Measurements from ENCODE around the gene MAPK10.

The MAPK10 gene

DNA sequence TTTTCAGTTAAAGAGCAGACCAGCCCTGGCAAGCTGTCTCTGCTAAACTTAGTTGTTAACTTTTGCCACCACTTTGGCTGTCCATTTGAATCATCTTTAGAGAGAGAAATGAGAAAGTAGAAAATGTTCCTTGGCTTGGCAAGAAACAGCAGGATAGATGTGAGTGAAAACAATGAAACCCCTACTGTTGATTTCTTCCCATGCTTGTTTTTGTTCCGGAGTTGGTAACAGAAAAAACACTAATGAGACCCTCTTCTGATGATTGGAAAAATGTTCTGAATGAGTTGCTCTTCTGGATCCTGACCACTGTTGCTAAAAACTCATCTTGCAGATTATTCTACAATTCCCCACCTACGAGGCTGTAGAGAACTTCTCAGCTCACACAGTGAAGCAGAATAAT is 203.3 kb downstream of the MAPK10 start:
- peaks cover 20% of the 10 kb centered on the region for H3K36me3 ChIP-seq (ENCODE audit: control insufficient read depth, low read length)
- no peaks in the 10 kb centered on the region for H3F3A ChIP-seq (ENCODE audit: control insufficient read depth, insufficient read depth)
- no peaks in the 10 kb centered on the region for H3K27me3 ChIP-seq (ENCODE audit: control insufficient read depth, low read length)
- H3K9me2 ChIP-seq (replicated peaks; ENCODE audit: control insufficient read depth, low read length), result no peaks in the 10 kb centered on the region
- no peaks in the 10 kb centered on the region for H4K20me1 ChIP-seq (ENCODE audit: control insufficient read depth, insufficient read depth, low read depth, low read length)
- no peak overlapping the region for H3K4me3 ChIP-seq (ENCODE audit: low read length)
- no peak overlapping the region for H3K4me2 ChIP-seq (ENCODE audit: low read length)
- no peaks in the 10 kb centered on the region for H3K79me2 ChIP-seq (ENCODE audit: control insufficient read depth, low read length)
- H3K4me1 ChIP-seq (ENCODE audit: control insufficient read depth, low read length), result no peaks in the 10 kb centered on the region
- TF ChIP-seq, protein P1, sequence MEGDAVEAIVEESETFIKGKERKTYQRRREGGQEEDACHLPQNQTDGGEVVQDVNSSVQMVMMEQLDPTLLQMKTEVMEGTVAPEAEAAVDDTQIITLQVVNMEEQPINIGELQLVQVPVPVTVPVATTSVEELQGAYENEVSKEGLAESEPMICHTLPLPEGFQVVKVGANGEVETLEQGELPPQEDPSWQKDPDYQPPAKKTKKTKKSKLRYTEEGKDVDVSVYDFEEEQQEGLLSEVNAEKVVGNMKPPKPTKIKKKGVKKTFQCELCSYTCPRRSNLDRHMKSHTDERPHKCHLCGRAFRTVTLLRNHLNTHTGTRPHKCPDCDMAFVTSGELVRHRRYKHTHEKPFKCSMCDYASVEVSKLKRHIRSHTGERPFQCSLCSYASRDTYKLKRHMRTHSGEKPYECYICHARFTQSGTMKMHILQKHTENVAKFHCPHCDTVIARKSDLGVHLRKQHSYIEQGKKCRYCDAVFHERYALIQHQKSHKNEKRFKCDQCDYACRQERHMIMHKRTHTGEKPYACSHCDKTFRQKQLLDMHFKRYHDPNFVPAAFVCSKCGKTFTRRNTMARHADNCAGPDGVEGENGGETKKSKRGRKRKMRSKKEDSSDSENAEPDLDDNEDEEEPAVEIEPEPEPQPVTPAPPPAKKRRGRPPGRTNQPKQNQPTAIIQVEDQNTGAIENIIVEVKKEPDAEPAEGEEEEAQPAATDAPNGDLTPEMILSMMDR (IDR thresholded peaks at IDR 0.05; ENCODE audit: low read depth, low read length, poor library complexity, severe bottlenecking), result no peak
- TF ChIP-seq EZH2phosphoT487 (IDR thresholded peaks at IDR 0.05; ENCODE audit: borderline replicate concordance, low read length), result no peak
- no peak overlapping the region for H3K27ac ChIP-seq (ENCODE audit: low read depth, low read length)
- H3K9me3 ChIP-seq (ENCODE audit: control insufficient read depth, insufficient read depth, low read length), result no peaks in the 10 kb centered on the region

DNA sequence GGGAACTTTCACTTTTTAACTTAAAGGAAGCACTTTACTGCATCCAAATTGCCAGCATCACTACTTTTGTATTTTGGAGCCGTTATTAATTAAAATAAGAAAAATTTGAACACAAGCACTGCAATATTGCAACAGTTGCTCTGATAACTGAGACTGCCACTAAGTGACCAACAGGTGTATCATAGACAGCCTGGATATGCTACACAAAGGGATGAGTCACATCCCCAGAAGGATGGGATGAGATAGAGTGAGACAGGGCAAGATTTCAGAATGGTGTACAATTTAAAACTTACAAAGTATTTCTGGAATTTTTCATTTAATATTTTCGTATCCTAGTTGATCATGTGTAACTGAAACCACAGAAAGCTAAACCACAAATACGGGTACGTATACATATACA is 204.1 kb downstream of the MAPK10 start:
- Histone ChIP-seq H3K27ac (ENCODE audit: low read depth, low read length) (no peak overlapping the region), H3F3A (ENCODE audit: control insufficient read depth, insufficient read depth) (no peaks in the 10 kb centered on the region), H3K4me1 (ENCODE audit: control insufficient read depth, low read length) (no peaks in the 10 kb centered on the region), H4K20me1 (ENCODE audit: control insufficient read depth, insufficient read depth, low read depth, low read length) (no peaks in the 10 kb centered on the region), H3K4me3 (ENCODE audit: low read length) (no peak overlapping the region), H3K27me3 (ENCODE audit: control insufficient read depth, low read length) (no peaks in the 10 kb centered on the region), H3K79me2 (ENCODE audit: control insufficient read depth, low read length) (no peaks in the 10 kb centered on the region), H3K9me3 (ENCODE audit: control insufficient read depth, insufficient read depth, low read length) (no peaks in the 10 kb centered on the region), H3K36me3 (ENCODE audit: control insufficient read depth, low read length) (peaks cover 23% of the 10 kb centered on the region), H3K9me2 (replicated peaks; ENCODE audit: control insufficient read depth, low read length) (no peaks in the 10 kb centered on the region), H3K4me2 (ENCODE audit: low read length) (no peak overlapping the region)
- TF ChIP-seq, protein P1 (IDR thresholded peaks at IDR 0.05; ENCODE audit: low read depth, low read length, poor library complexity, severe bottlenecking), result no peak
- TF ChIP-seq EZH2phosphoT487 (IDR thresholded peaks at IDR 0.05; ENCODE audit: borderline replicate concordance, low read length), result no peak

DNA sequence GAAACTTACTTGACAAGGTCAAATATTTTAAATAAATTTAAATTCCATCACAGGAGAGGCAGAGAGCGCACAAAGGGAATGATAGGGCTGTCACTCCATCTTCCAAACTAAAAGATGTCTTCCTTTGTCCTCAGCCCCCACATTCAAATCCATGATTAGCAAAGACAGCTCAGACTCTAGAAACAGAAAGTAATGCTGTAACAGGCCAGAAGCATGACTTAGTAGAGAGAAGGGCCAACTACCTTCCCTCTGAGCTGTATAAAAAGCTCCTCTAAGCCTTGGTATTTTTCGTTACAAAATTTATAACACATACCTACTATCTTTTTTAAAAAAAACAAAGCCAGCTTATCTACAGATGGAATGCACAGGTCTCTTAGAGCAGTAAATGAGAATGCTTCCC is 207.4 kb downstream of the MAPK10 start:
- Histone ChIP-seq H3K9me3 (ENCODE audit: control insufficient read depth, insufficient read depth, low read length) (no peaks in the 10 kb centered on the region), H4K20me1 (ENCODE audit: control insufficient read depth, insufficient read depth, low read depth, low read length) (no peaks in the 10 kb centered on the region), H3K9me2 (replicated peaks; ENCODE audit: control insufficient read depth, low read length) (no peaks in the 10 kb centered on the region), H3K4me1 (ENCODE audit: control insufficient read depth, low read length) (no peaks in the 10 kb centered on the region), H3F3A (ENCODE audit: control insufficient read depth, insufficient read depth) (no peaks in the 10 kb centered on the region), H3K27ac (ENCODE audit: low read depth, low read length) (no peak overlapping the region), H3K27me3 (ENCODE audit: control insufficient read depth, low read length) (no peaks in the 10 kb centered on the region), H3K4me3 (ENCODE audit: low read length) (no peak overlapping the region), H3K36me3 (ENCODE audit: control insufficient read depth, low read length) (peaks cover 13% of the 10 kb centered on the region), H3K79me2 (ENCODE audit: control insufficient read depth, low read length) (no peaks in the 10 kb centered on the region), H3K4me2 (ENCODE audit: low read length) (no peak overlapping the region)
- TF ChIP-seq, protein P1 (IDR thresholded peaks at IDR 0.05; ENCODE audit: low read depth, low read length, poor library complexity, severe bottlenecking), result no peak
- TF ChIP-seq EZH2phosphoT487 (IDR thresholded peaks at IDR 0.05; ENCODE audit: borderline replicate concordance, low read length), result no peak

DNA sequence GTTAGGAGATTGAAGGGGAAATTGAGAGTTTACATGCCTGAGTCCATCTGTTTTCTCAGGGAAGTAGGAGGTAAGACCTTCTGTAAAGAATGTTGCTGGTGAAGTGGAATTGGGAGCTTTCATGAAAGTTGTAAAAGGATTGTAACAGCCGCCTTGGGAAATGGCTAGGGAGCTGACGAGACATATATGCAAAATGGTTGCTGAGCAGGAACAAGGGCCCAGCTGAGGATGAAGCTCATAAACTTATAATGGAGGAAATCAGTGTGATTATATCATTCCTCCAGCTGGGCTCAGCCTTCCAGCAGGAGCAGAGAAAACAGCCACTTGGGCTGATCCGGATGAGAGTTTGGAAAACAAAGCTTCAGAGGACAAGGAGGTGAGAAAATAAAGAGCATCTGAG is 208.7 kb downstream of the MAPK10 start:
- no peaks in the 10 kb centered on the region for H3K27me3 ChIP-seq (ENCODE audit: control insufficient read depth, low read length)
- no peaks in the 10 kb centered on the region for H3K79me2 ChIP-seq (ENCODE audit: control insufficient read depth, low read length)
- no peaks in the 10 kb centered on the region for H4K20me1 ChIP-seq (ENCODE audit: control insufficient read depth, insufficient read depth, low read depth, low read length)
- H3K4me3 ChIP-seq (ENCODE audit: low read length), result no peak overlapping the region
- TF ChIP-seq, protein P1 (IDR thresholded peaks at IDR 0.05; ENCODE audit: low read depth, low read length, poor library complexity, severe bottlenecking), result no peak
- no peak for TF ChIP-seq EZH2phosphoT487 (IDR thresholded peaks at IDR 0.05; ENCODE audit: borderline replicate concordance, low read length)
- H3F3A ChIP-seq (ENCODE audit: control insufficient read depth, insufficient read depth), result no peaks in the 10 kb centered on the region
- H3K9me3 ChIP-seq (ENCODE audit: control insufficient read depth, insufficient read depth, low read length), result no peaks in the 10 kb centered on the region
- no peak overlapping the region for H3K27ac ChIP-seq (ENCODE audit: low read depth, low read length)
- peaks cover 3% of the 10 kb centered on the region; the same call in 1 of the 2 replicates for H3K36me3 ChIP-seq (ENCODE audit: control insufficient read depth, low read length)
- no peak overlapping the region for H3K4me2 ChIP-seq (ENCODE audit: low read length)
- no peaks in the 10 kb centered on the region for H3K9me2 ChIP-seq (replicated peaks; ENCODE audit: control insufficient read depth, low read length)
- no peaks in the 10 kb centered on the region for H3K4me1 ChIP-seq (ENCODE audit: control insufficient read depth, low read length)
